Mononuclear cell (primary cell): ENCODE results near the gene SEC14L3. TPM values are rescaled to one million over a fixed set of nuclear protein-coding genes. Genes with fewer than 3 reads are reported as not detected.

Source experiments
- H3K27me3 ChIP-seq: 2 replicates; pipeline ENCODE4 v1.6.0; 2011; ENCODE audit warnings: low read length, control low read depth; ENCODE audit not compliant: insufficient read depth
- H3K4me1 ChIP-seq: 2 replicates; pipeline ENCODE4 v1.5.1; 2011; ENCODE audit warnings: mild to moderate bottlenecking, low read length, control low read depth; ENCODE audit not compliant: insufficient read depth
- H3K4me3 ChIP-seq: 2 replicates; pipeline ENCODE4 v1.5.1; 2011; ENCODE audit warnings: mild to moderate bottlenecking, low read length, moderate library complexity
- H3K9me3 ChIP-seq: 2 replicates; pipeline ENCODE4 v1.5.1; 2011; ENCODE audit warnings: low read depth, mild to moderate bottlenecking, control low read depth, low read length
- total RNA-seq: library from RNA; depleted of rRNA; stranded (reverse); fragments of >200 nt; gene quantifications from one replicate; pipeline ENCODE4 v1.2.3, GENCODE V29; 2012

The SEC14L3 gene
- total RNA-seq, 1 donor: not detected

GRCh38 chr22:30444632-30445437 lies 27.0 kb downstream of the SEC14L3 start:
- Histone ChIP-seq H3K4me3 (no peak overlapping the region), H3K4me1 (peaks cover 13% of the 10 kb centered on the region), H3K9me3 (no peaks in the 10 kb centered on the region), H3K27me3 (peaks cover 20% of the 10 kb centered on the region)

DNA sequence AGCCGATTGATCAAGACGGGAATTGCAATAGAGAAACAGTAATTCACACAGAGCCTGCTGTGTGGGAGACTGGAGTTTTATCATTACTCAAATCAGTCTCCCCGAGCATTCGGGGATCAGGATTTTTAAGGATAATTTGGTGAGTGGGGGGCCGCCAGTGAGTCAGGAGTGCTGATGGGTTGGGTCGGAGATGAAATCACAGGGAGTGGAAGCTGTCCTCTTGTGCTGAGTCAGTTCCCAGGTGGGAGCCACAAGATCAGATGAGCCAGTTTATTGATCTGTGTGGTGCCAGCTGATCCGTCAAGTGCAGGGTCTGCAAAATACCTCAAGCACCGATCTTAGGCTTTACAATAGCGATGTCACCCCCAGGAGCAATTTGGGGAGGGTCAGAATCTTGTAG lies 30.7 kb downstream of the SEC14L3 start:
- no peaks in the 10 kb centered on the region for H3K9me3 ChIP-seq
- H3K4me3 ChIP-seq: no peak overlapping the region
- peaks cover 13% of the 10 kb centered on the region for H3K4me1 ChIP-seq
- peaks cover 26% of the 10 kb centered on the region for H3K27me3 ChIP-seq

GRCh38 chr22:30439836-30440235 lies 32.0 kb downstream of the SEC14L3 start:
- Histone ChIP-seq H3K27me3 (peaks cover 18% of the 10 kb centered on the region), H3K9me3 (no peaks in the 10 kb centered on the region), H3K4me1 (peaks cover 18% of the 10 kb centered on the region), H3K4me3 (no peak overlapping the region)

GRCh38 chr22:30439226-30439625 lies 32.6 kb downstream of the SEC14L3 start:
- Histone ChIP-seq H3K27me3 (peaks cover 18% of the 10 kb centered on the region), H3K4me3 (no peak overlapping the region), H3K9me3 (no peaks in the 10 kb centered on the region)

DNA sequence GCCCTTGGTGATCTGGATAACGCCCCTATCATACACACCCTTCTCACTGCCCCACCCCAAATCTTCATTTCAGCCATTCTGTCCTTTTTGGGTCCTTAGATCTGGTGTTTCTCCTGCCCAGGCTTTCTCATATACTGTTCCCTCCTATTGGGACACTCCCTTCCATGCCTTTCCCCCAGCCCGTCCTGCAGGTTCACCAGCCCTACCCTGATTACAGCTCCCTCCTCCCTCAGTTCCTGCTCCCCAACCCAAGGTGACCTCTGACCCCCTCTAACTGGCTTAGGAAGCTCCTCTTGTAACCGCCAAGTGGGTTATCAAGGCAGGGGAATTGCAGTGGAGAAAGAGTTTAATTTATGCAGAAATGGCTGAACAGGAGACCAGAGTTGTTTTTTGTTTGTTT lies 33.3 kb downstream of the SEC14L3 start:
- peaks cover 18% of the 10 kb centered on the region for H3K4me1 ChIP-seq
- no peak overlapping the region for H3K4me3 ChIP-seq
- peaks cover 16% of the 10 kb centered on the region for H3K27me3 ChIP-seq
- H3K9me3 ChIP-seq: no peaks in the 10 kb centered on the region

More at GRCh38 chr22:30439226-30439625, 32.6 kb downstream of the SEC14L3 start:
- peaks cover 18% of the 10 kb centered on the region for H3K4me1 ChIP-seq

DNA sequence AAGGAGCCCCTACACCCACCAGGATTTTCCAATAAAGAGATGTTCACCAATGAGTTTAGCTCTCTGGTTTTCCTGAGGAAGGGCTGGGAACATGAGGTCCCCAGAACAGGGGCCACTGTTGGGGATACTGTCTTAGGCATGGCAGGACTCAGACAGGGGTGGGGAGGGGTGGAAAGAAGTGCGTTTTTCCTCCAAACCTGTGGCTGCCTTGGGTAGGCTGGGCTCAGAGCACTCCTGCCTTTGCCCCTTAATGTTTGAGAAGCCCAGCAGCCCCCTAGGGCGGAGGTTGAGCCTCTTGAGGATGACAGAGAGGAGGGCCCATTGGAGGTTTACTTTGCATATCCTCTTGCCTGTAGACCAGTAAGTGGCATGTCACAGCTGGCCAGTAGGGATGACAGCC lies 35.6 kb downstream of the SEC14L3 start:
- peaks cover 12% of the 10 kb centered on the region for H3K27me3 ChIP-seq
- H3K9me3 ChIP-seq: no peaks in the 10 kb centered on the region
- H3K4me1 ChIP-seq: peaks cover 4% of the 10 kb centered on the region
- H3K4me3 ChIP-seq: no peak overlapping the region

DNA sequence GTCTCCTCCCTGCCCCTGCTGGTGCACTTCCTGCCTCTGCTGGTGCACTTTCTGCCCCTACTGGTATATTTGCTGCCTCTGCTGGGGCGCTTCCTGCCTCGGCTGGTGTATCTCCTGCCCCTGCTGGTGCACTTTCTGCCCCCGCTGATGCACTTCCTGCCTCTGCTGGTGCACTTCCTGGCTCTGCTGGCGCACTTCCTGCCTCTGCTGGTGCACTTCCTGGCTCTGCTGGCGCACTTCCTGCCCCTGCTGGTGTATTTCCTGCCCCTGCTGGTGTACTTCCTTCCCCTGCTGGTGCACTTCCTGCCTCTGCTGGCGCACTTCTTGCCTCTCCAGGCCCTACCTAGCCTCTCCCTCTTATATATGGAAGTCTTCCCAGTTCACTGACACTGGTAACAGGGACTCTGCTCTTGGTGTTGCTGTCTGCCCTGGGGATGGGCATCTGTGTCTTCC lies 36.1 kb downstream of the SEC14L3 start:
- Histone ChIP-seq H3K4me1 (peaks cover 4% of the 10 kb centered on the region), H3K9me3 (no peaks in the 10 kb centered on the region), H3K27me3 (peaks cover 12% of the 10 kb centered on the region), H3K4me3 (no peak overlapping the region)

GRCh38 chr22:30434843-30435242 lies 37.0 kb downstream of the SEC14L3 start:
- H3K27me3 ChIP-seq: peaks cover 7% of the 10 kb centered on the region
- H3K4me1 ChIP-seq: peaks cover 4% of the 10 kb centered on the region
- H3K9me3 ChIP-seq: no peaks in the 10 kb centered on the region
- H3K4me3 ChIP-seq: no peak overlapping the region

DNA sequence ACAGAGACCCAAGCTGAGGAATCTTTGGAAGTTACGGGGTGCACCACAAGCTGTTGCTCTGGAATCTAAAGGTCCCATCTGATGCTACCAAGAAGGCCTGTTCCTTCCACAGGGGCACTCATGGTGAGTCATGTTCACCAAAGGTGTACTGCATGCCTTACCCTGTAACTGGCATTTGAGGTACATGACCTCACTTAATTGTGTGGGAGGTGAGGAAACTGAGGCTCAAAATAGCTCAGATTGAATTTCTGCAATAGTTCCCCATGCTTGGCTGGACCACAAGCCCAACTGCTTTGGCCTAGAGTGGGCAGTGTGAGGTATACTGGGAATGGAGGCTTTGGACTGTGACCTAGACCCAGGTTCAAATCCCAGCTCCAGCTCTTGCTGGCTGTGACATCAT lies 38.0 kb downstream of the SEC14L3 start:
- Histone ChIP-seq H3K4me3 (no peak overlapping the region), H3K4me1 (peaks cover 4% of the 10 kb centered on the region), H3K9me3 (no peaks in the 10 kb centered on the region), H3K27me3 (peaks cover 5% of the 10 kb centered on the region)

GRCh38 chr22:30433227-30433626 lies 38.6 kb downstream of the SEC14L3 start:
- Histone ChIP-seq H3K9me3 (no peaks in the 10 kb centered on the region), H3K27me3 (no peaks in the 10 kb centered on the region), H3K4me3 (no peak overlapping the region), H3K4me1 (peaks cover 4% of the 10 kb centered on the region)

DNA sequence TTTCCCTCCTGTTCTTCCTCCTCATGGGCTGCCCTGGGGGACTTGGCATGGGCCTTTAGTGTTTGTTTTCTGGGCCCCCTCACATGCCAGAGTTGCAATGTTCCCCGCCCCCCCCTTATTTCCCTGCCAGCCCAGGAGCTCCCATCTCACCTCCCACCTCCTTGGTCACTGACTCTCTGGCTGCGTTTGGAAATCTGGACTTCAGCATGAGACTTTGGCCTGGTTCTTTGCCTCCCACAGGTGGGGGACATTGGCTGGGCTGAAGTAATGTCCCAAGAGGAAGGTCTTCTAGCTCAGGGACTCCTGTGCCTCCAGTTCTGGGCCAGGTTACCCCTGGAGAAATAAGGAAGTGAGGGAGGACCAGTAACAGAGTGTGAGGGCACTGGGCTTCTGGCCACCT lies 39.3 kb downstream of the SEC14L3 start:
- H3K27me3 ChIP-seq: no peaks in the 10 kb centered on the region
- no peak overlapping the region for H3K4me3 ChIP-seq
- H3K9me3 ChIP-seq: no peaks in the 10 kb centered on the region
- H3K4me1 ChIP-seq: peaks cover 4% of the 10 kb centered on the region

GRCh38 chr22:30432096-30432495 lies 39.7 kb downstream of the SEC14L3 start:
- H3K4me3 ChIP-seq: no peak overlapping the region

GRCh38 chr22:30430933-30431332 lies 40.9 kb downstream of the SEC14L3 start:
- H3K4me1 ChIP-seq: peaks cover 18% of the 10 kb centered on the region
- no peak overlapping the region for H3K4me3 ChIP-seq
- H3K9me3 ChIP-seq: no peaks in the 10 kb centered on the region
- H3K27me3 ChIP-seq: no peaks in the 10 kb centered on the region

More at GRCh38 chr22:30432096-30432495, 39.7 kb downstream of the SEC14L3 start:
- peaks cover 7% of the 10 kb centered on the region for H3K4me1 ChIP-seq
- H3K27me3 ChIP-seq: no peaks in the 10 kb centered on the region
- no peaks in the 10 kb centered on the region for H3K9me3 ChIP-seq

DNA sequence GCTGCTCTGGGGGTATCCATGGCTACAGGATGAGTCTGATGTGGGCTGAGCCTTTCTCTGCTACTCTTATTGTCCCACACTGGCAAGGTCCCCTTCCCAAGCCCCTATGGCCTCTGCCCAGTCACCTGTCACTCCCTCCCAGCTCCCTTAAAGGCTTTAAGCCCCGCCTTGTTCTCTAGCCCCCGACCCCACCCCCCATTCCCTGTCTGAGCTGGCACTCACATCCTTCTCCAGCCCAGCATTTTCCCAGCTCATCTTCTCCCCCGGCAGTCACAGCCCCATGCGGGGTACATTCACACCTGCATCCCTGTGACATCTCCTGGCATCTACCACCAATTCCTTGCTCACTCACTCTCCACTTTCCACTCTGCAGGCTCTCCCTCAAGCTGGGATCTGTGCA lies 41.9 kb downstream of the SEC14L3 start:
- H3K4me3 ChIP-seq: no peak overlapping the region
- no peaks in the 10 kb centered on the region for H3K27me3 ChIP-seq
- H3K4me1 ChIP-seq: peaks cover 24% of the 10 kb centered on the region
- no peaks in the 10 kb centered on the region for H3K9me3 ChIP-seq

DNA sequence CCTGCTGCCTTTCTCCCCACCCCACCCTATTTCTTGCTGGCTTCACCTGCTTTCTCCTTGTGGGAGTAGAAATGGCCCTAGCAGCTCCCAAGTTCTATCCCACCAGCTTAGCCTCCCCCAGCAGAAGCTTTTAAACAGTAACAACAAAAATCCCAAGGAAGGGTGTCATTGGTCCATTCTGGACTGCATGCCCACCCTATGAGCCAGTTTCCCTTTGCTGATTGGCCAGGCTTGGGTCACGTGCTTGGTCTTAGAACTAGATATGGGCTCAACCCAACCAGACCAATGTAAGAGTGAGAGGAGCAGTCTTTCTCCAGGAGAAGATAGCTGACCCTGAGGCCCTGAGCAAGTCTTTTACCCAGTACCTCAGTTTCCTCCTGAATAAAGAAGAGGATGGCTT lies 43.9 kb downstream of the SEC14L3 start:
- no peaks in the 10 kb centered on the region for H3K27me3 ChIP-seq

More for the DNA sequence above, 43.9 kb downstream of the SEC14L3 start:
- H3K4me3 ChIP-seq: no peak overlapping the region
- H3K4me1 ChIP-seq: peaks cover 40% of the 10 kb centered on the region
- H3K9me3 ChIP-seq: no peaks in the 10 kb centered on the region
